Small intestine (tissue), 7 donors: ENCODE data around the gene RAPGEF1. TPM values are rescaled to one million over a fixed set of nuclear protein-coding genes. Genes with fewer than 3 reads are reported as not detected.

Source experiments
- DNase-seq, 2 donors: peaks; one replicate each; pipeline versions ENCODE4 v3.0.0 to v3.0.0-alpha.2; 2013
- FAIRE-seq: peaks from 2 replicates; lab custom pipeline; 2012; peaks lifted over from hg19 to GRCh38; lab: Jason Lieb, UNC
- H3K27ac ChIP-seq, 3 donors: one replicate each; pipeline ENCODE4 v1.5.1; 2013; ENCODE audit warnings: low read length in 2 of 3, mild to moderate bottlenecking in 2 of 3, control low read depth in 1 of 3, inconsistent platforms in 1 of 3, low read depth in 1 of 3, moderate library complexity in 1 of 3
- H3K27me3 ChIP-seq, 3 donors: one replicate each; pipeline ENCODE4 v1.6.1; 2013; ENCODE audit warnings: low read length in 3 of 3, inconsistent platforms in 1 of 3; ENCODE audit not compliant: control insufficient read depth in 3 of 3, insufficient read depth in 3 of 3
- H3K36me3 ChIP-seq, 3 donors: one replicate each; pipeline ENCODE4 v1.6.1; 2013; ENCODE audit warnings: low read length in 3 of 3, inconsistent platforms in 1 of 3, low read depth in 1 of 3, mild to moderate bottlenecking in 1 of 3, moderate library complexity in 1 of 3; ENCODE audit not compliant: control insufficient read depth in 3 of 3, insufficient read depth in 2 of 3
- H3K4me1 ChIP-seq, 3 donors: one replicate each; pipeline ENCODE4 v1.6.1; 2013; ENCODE audit warnings: low read length in 2 of 3, inconsistent platforms in 1 of 3, low read depth in 1 of 3, mild to moderate bottlenecking in 1 of 3, moderate library complexity in 1 of 3; ENCODE audit not compliant: control insufficient read depth in 3 of 3, insufficient read depth in 2 of 3
- H3K4me3 ChIP-seq, 3 donors: one replicate each; pipeline ENCODE4 v1.5.1; 2013; ENCODE audit warnings: low read length in 3 of 3, control low read depth in 1 of 3, inconsistent platforms in 1 of 3, low read depth in 1 of 3, mild to moderate bottlenecking in 1 of 3, moderate library complexity in 1 of 3
- H3K9me3 ChIP-seq, 2 donors: one replicate each; pipeline ENCODE4 v1.6.1; 2013; ENCODE audit warnings: low read depth in 1 of 2, low read length in 1 of 2; ENCODE audit not compliant: control insufficient read depth in 2 of 2, insufficient read depth in 1 of 2
- WGBS, 3 donors: extraction: QIAGEN DNeasy Blood & Tissue Kit; methylation state at CpG; one replicate each; pipeline ENCODE4 v1.1.7; 2013; 5-methylcytosine and 5-hydroxymethylcytosine counted together
- polyA plus RNA-seq, 4 donors: library from polyadenylated mRNA; stranded (reverse) in 3 of 4; unstranded in 1 of 4; fragments of 200-250 nt in 3 of 4; fragments of 120-200 nt in 1 of 4; gene quantifications; one replicate each; pipeline versions ENCODE4 v1.2.1 to v1.2.3, GENCODE V29; 2013
- donor health status: healthy with polysubstance abuse.
- donor health status: control.
- donor health status: control.
- donor health status: Bipolar disorder and iron deficiency.
- donor health status: healthy.

Gene RAPGEF1
- polyA plus RNA-seq, 4 donors, result 15.4 to 43.4 (median 21.2) TPM

GRCh38 chr9:131622523-131622922 is 117.4 kb downstream of the RAPGEF1 start:
- DNase-seq (no peak), FAIRE-seq (no peak)
- 78 to 91% (median 84%) methylated on average over 4 of the region's 4 CpGs for WGBS, 3 donors
- H3K4me1 ChIP-seq, result peaks cover 2% of the 10 kb centered on the region in 3 donors
- no peak overlapping the region for H3K4me3 ChIP-seq
- H3K27me3 ChIP-seq, result no peaks in the 10 kb centered on the region
- H3K36me3 ChIP-seq, result peaks cover 12 to 86% (median 22%) of the 10 kb centered on the region in 3 donors
- no peaks in the 10 kb centered on the region for H3K9me3 ChIP-seq
- peak overlapping the region in 1 of 3 donors; percentile 42 for H3K27ac ChIP-seq

DNA sequence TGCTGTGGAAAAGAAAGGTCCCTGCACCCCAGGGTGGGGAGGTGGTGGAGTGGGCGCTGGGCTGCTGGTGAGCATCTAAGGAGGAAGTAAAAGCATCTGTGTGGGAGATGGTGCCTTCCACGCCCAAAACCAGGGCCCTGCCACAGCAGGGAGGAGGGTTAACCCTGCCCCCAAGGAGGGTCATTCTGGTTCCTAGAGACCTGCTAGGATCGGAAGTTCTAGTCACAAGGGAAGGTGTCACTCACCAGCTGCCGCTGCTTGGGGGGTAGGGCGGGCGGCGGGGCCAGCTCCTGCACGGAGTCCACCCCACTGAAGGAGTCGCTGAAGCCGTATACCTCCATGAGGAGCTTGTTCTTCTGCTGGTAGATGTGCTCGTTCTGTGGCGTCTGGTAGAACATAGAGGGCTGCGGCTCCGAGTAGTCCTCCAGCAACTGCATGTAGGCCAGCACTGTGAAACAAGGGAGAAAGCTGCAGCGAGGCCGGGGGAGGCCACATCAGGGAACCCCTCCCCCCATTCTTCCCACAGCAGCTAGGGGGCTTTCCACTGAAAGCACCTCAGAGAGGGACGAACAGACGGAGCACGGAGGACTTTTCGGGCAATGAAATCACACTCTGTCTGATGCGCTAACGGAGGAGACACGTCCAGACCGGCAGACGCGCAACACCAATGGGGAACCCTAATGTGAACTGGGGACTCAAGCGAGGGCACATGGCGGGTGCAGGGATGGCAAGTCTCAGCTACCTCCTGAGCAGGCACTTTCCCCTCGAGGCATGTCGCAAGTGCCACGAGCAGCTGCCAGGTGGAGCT is 118.1 kb downstream of the RAPGEF1 start:
- Histone ChIP-seq H3K4me3 (no peak overlapping the region), H3K9me3 (no peaks in the 10 kb centered on the region), H3K4me1 (no peaks in the 10 kb centered on the region), H3K36me3 (peaks cover 12 to 88% (median 22%) of the 10 kb centered on the region in 3 donors), H3K27ac (peak overlapping the region in 1 of 3 donors; percentile 42), H3K27me3 (no peaks in the 10 kb centered on the region)
- DNase-seq (no peak), FAIRE-seq (no peak)
- WGBS, 3 donors, result 84 to 93% (median 93%) methylated on average over 31 of the region's 31 CpGs

DNA sequence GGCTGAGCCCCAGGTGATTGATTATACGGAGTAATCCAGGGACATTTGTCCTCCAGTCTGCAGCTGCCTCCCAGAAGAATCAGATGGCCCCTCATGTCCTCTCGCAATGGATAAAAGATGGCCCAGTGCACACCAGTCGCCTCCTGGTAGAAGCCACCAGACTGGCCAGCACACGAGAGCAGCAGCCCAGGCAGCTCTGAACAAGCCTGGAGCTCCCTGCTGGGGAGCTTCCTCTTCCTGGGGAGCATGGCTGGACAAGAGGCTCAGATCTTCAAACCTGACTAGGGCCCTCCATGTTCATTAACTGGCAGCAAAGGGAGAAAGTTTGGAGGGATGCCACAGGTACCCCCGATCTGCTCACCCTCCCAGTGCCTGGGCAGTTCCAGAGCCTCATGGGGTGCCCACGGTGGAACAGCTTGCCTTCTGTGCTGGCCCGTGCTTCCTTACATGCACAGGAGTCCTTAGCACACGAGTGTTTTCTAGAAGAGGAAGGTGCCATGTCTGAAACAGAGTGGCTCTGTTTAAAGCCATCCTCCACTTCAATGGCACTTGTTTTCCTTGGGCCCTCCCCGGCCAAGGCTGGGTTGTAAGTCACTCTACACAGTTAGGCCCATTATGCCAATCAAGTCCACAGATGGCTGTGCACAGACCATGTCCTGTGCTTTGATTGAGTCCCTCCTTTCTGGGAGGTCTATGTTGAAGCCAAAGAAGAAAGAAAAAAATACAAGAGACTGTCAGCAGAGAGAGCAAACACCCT is 118.9 kb downstream of the RAPGEF1 start:
- Histone ChIP-seq H3K4me3 (no peak overlapping the region), H3K36me3 (peaks cover 12 to 90% (median 23%) of the 10 kb centered on the region in 3 donors), H3K9me3 (no peaks in the 10 kb centered on the region), H3K27me3 (no peaks in the 10 kb centered on the region), H3K27ac (no peak overlapping the region), H3K4me1 (no peaks in the 10 kb centered on the region)
- FAIRE-seq, result no peak
- WGBS, 3 donors, result 92 to 94% (median 92%) methylated on average over 9 of the region's 9 CpGs
- DNase-seq, result no peak

- peaks cover 5 to 90% (median 23%) of the 10 kb centered on the region in 3 donors for H3K36me3 ChIP-seq
- H3K4me1 ChIP-seq, result no peaks in the 10 kb centered on the region
- FAIRE-seq (no peak), DNase-seq (no peak)
- no peak overlapping the region for H3K27ac ChIP-seq
- H3K4me3 ChIP-seq, result no peak overlapping the region
- H3K27me3 ChIP-seq, result no peaks in the 10 kb centered on the region
- H3K9me3 ChIP-seq, result no peaks in the 10 kb centered on the region
- WGBS, 3 donors, result 80 to 94% (median 88%) methylated on average over 3 of the region's 3 CpGs
Observed at GRCh38 chr9:131619680-131620079, 120.2 kb downstream of the RAPGEF1 start.

DNA sequence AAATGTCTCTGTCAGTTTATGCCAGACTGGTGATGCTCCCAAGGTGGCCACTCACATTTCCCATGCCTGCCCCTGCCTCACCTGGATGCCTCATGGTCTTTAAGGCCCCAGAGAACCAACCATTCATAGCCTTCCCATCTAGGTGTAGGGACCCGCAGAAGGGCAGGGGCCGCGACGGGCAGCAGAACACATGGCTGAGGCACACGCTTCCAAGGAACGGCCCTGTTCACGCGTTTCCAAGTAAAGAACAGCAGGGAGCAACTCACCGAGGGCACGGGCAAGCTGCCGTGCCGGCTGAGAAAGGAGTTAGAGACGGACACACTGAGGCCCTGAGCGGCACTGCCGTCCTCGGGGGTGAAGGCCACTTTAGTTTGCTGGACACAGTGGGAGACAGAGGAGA is 121.1 kb downstream of the RAPGEF1 start:
- H3K9me3 ChIP-seq, result no peaks in the 10 kb centered on the region
- no peaks in the 10 kb centered on the region for H3K27me3 ChIP-seq
- no peak for FAIRE-seq
- H3K27ac ChIP-seq, result peak overlapping the region in 1 of 3 donors; percentile 9
- H3K4me1 ChIP-seq, result no peaks in the 10 kb centered on the region
- peaks cover 5 to 89% (median 24%) of the 10 kb centered on the region in 3 donors for H3K36me3 ChIP-seq
- H3K4me3 ChIP-seq, result no peak overlapping the region
- no peak for DNase-seq
- WGBS, 3 donors, result 96 to 98% (median 97%) methylated on average over 16 of the region's 16 CpGs

DNA sequence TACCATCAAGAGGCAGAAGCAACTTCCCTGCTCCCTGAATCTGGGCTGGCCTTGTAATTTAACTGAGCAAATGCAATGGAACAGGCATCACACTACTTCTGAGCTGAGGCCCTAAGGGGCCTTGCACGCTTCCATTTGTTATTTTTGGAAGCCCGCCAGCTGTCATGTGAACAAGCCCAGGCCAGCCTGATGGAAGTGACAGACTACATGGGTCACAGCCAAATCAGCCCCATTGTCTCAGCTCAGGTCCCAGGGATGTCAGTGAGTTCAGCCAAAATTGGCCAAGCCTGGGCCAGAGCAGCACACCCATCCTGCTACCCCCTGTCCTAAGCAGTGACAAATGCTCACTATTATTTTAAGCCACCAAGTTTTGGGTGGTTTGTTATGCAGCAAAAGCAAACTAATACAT is 121.8 kb downstream of the RAPGEF1 start:
- no peak overlapping the region for H3K4me3 ChIP-seq
- no peak overlapping the region for H3K27ac ChIP-seq
- H3K36me3 ChIP-seq, result peaks cover 5 to 91% (median 28%) of the 10 kb centered on the region in 3 donors
- no peaks in the 10 kb centered on the region for H3K9me3 ChIP-seq
- no peak for FAIRE-seq
- 53 to 67% (median 55%) methylated on average over 2 of the region's 2 CpGs for WGBS, 3 donors
- DNase-seq, result no peak
- no peaks in the 10 kb centered on the region for H3K4me1 ChIP-seq
- no peaks in the 10 kb centered on the region for H3K27me3 ChIP-seq

- H3K27ac ChIP-seq, result no peak overlapping the region
- H3K4me1 ChIP-seq, result no peaks in the 10 kb centered on the region
- H3K36me3 ChIP-seq, result peaks cover 5 to 91% (median 29%) of the 10 kb centered on the region in 3 donors
- no peaks in the 10 kb centered on the region for H3K27me3 ChIP-seq
- H3K9me3 ChIP-seq, result no peaks in the 10 kb centered on the region
- peak overlapping the region in 1 of 3 donors; percentile 17 for H3K4me3 ChIP-seq
- DNase-seq, result no peak
- no peak for FAIRE-seq
- 83 to 93% (median 92%) methylated on average over 5 of the region's 5 CpGs for WGBS, 3 donors
Observed at GRCh38 chr9:131617611-131618010, 122.3 kb downstream of the RAPGEF1 start.

DNA sequence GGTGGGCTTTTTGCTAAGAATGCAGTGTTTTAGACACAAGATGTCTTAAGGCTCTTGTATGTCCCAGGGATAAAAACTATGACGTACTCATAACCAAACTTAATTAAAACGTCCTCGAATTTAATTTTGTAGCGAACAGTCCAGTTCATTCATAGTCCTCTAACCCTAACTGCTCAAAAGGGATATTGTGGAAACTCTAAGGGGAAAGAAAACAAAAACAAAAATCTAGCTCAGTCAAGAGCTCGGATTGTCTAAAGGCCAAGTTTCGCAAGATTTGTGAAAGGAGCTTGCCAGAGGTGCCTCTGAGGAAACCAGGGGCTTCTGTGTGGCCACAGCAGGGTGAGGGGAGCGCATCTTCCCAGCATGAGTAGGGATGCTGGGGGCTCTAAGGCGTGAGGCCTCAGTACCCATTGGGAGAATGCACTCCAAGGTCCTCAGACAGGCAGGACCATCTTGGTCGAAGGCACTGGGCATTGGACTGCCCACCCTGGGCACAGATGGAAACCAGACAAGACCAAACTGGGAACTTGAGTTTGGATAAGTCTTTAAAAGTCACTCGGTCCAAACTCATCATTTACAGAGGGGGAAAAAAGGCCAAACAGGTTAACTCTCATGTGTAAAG is 122.8 kb downstream of the RAPGEF1 start:
- FAIRE-seq, result no peak
- no peaks in the 10 kb centered on the region for H3K27me3 ChIP-seq
- H3K36me3 ChIP-seq, result peaks cover 5 to 93% (median 26%) of the 10 kb centered on the region in 3 donors
- WGBS, 3 donors, result 80 to 89% (median 82%) methylated on average over 10 of the region's 10 CpGs
- no peaks in the 10 kb centered on the region for H3K9me3 ChIP-seq
- no peaks in the 10 kb centered on the region for H3K4me1 ChIP-seq
- no peak overlapping the region for H3K27ac ChIP-seq
- DNase-seq, result no peak
- H3K4me3 ChIP-seq, result no peak overlapping the region
